Activated B cell treated with CpG ODN at 0.5 μM for 24 hours (primary cell): ENCODE measurements around the gene RPL35A. TPM values are rescaled to one million over a fixed set of nuclear protein-coding genes. Genes with fewer than 3 reads are reported as not detected.
"Not testable (repeated sequence)": the region's sequence is repeated elsewhere in the genome, so short reads cannot be mapped to it uniquely, and the experiment has no call there.

Experiments used
- ATAC-seq: fragments of 200-7000 bp; cut with Tn5 transposase; one replicate; pipeline ENCODE4 v1.10.0; 2021; ENCODE audit warnings: low read depth, mild to moderate bottlenecking, moderate library complexity
- CTCF ChIA-PET: fragments of 350-600 bp; sonication (Branson Sonifier 250); formaldehyde crosslinking; loops from one replicate; lab custom pipeline; 2021; ENCODE audit warnings: antibody characterized with exemption; lab: Charles Lee
- POLR2A ChIA-PET: fragments of 350-600 bp; sonication (Branson Sonifier 250); formaldehyde crosslinking; loops from one replicate; lab custom pipeline; 2021; ENCODE audit warnings: antibody characterized with exemption; lab: Charles Lee
- DNase-seq: peaks from one replicate; pipeline ENCODE4 v3.0.0; 2022
- H3K27ac Mint-ChIP-seq: one replicate; pipeline ENCODE4 v1.8.0; 2020; ENCODE audit warnings: mixed read lengths
- H3K27me3 Mint-ChIP-seq: one replicate; pipeline ENCODE4 v1.8.0; 2021; ENCODE audit warnings: mixed read lengths
- H3K36me3 Mint-ChIP-seq: one replicate; pipeline ENCODE4 v1.8.0; 2021; ENCODE audit warnings: low read depth, mixed read lengths
- H3K4me1 Mint-ChIP-seq: one replicate; pipeline ENCODE4 v1.8.0; 2021; ENCODE audit warnings: mixed read lengths
- H3K4me3 Mint-ChIP-seq: one replicate; pipeline ENCODE4 v1.8.0; 2020; ENCODE audit warnings: mild to moderate bottlenecking, mixed read lengths
- H3K9me3 Mint-ChIP-seq: one replicate; pipeline ENCODE4 v1.8.0; 2020; ENCODE audit warnings: mixed read lengths
- CTCF ChIP-seq: fragments of 200-600 bp; IDR thresholded peaks from one replicate; pipeline ENCODE4 v1.8.0; 2022; ENCODE audit warnings: antibody characterized with exemption, mild to moderate bottlenecking
- intact Hi-C: fragments of 100-400 bp; cut with micrococcal nuclease; formaldehyde crosslinking; loops from one replicate; pipeline ENCODE4 v1.15.1; 2024
- total RNA-seq: library from RNA; stranded (reverse); gene quantifications from 2 replicates; pipeline ENCODE4 v1.2.3, GENCODE V29; 2022

The RPL35A gene
- total RNA-seq, 1 donor from 2014 or later: 1,534 TPM

- ATAC-seq: no peak
- DNase-seq: no peak
- Mint-ChIP-seq H3K27me3 (peaks cover 1% of the 10 kb centered on the region), H3K4me3 (no peak overlapping the region), H3K4me1 (peaks cover 30% of the 10 kb centered on the region), H3K27ac (no peak overlapping the region), H3K9me3 (peaks cover 5% of the 10 kb centered on the region), H3K36me3 (peaks cover 11% of the 10 kb centered on the region)
- ChIA-PET CTCF (no interaction called here), POLR2A (interaction anchor here (1.3 kb wide), 1 partner anchor 13 kb away, joined by 4 read pairs; the partner anchor contains the start of gene RPL35A)
- intact Hi-C loops: loop anchor here (5.0 kb wide), 1 partner anchor 109 kb away; no protein-coding TSS in a partner anchor
- TF ChIP-seq CTCF: no peak
Observed at GRCh38 chr3:197963019-197963637, 13.1 kb downstream of the RPL35A start.

GRCh38 chr3:197967337-197967989 is 17.5 kb downstream of the RPL35A start:
- H3K27me3 Mint-ChIP-seq, H3K4me3 Mint-ChIP-seq, ATAC-seq, H3K27ac Mint-ChIP-seq, H3K4me1 Mint-ChIP-seq, DNase-seq, CTCF ChIA-PET, POLR2A ChIA-PET, intact Hi-C loops, H3K36me3 Mint-ChIP-seq: not testable (repeated sequence)
- H3K9me3 Mint-ChIP-seq: peaks cover 10% of the 10 kb centered on the region

DNA sequence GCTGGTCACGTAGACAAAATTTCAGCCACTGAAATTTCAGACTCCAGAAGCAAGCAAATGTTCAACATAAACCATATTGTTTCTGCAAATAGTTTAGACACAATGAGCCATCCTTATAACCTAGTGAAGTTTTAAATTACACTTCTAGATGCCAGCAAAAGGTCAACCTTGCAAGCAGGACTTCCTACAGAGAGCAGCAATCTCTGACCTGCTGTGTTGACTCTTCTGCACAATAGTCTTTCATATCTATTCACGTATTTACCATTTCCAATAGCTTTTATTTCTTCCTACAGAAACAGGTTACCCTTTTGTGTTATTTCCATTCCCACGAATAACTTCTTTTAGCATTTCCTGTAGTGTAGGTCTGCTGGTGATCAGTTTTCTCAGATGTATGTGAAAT is 20.6 kb downstream of the RPL35A start:
- CTCF ChIA-PET: no interaction called here
- ATAC-seq: no peak

DNA sequence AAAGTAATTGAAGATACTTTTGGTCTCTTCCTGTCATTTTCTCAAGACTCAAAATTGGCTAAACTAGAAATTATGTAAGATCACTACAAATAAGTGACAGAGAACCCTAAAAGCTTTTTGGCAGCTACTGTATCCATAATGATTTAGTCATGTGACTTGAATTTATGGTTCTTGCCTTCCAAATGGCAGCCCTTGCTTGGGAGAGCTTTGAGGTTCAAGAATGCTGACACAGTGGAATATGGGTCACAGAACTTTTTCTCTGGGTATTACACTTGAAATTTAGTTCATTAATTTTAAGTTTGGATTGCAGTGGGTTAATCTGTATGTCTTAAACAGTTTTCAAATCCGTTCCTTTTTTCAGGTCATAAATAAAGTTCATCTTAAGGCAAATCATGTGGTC is 24.0 kb downstream of the RPL35A start:
- Mint-ChIP-seq H3K9me3 (peaks cover 7% of the 10 kb centered on the region), H3K4me3 (no peak overlapping the region), H3K36me3 (peaks cover 12% of the 10 kb centered on the region), H3K27me3 (peaks cover 1% of the 10 kb centered on the region), H3K4me1 (no peaks in the 10 kb centered on the region), H3K27ac (no peak overlapping the region)
- DNase-seq (no peak), ATAC-seq (no peak)
- no peak for TF ChIP-seq CTCF
- intact Hi-C loops: no loop called here
- ChIA-PET POLR2A (no interaction called here), CTCF (no interaction called here)

More for the DNA sequence above, 20.6 kb downstream of the RPL35A start:
- Mint-ChIP-seq H3K9me3 (peaks cover 14% of the 10 kb centered on the region), H3K4me3 (no peak overlapping the region), H3K27me3 (peaks cover 1% of the 10 kb centered on the region), H3K4me1 (no peaks in the 10 kb centered on the region), H3K36me3 (peaks cover 6% of the 10 kb centered on the region), H3K27ac (no peak overlapping the region)
- POLR2A ChIA-PET: no interaction called here
- intact Hi-C loops: no loop called here
- no peak for TF ChIP-seq CTCF
- no peak for DNase-seq

DNA sequence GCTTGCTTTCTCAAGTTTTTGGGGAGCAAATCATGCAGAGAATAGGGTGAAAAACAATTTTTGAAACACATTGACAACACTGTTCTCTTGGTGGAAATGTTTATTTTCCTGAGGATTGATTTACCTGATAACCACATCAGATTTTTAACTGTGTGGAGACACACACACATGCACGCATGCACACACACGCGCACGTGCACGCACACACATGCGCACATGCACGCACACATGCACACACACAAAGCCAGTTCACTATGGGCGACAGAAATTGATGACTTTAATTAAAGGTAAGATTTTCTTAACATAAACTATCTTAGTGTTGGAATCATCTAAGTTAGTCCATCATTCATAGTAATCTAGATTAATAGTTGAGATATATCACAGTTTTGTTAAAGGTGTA is 25.3 kb downstream of the RPL35A start:
- ATAC-seq (no peak), DNase-seq (no peak)
- Mint-ChIP-seq H3K27me3 (peaks cover 1% of the 10 kb centered on the region), H3K36me3 (peaks cover 12% of the 10 kb centered on the region), H3K4me3 (no peak overlapping the region), H3K4me1 (no peaks in the 10 kb centered on the region), H3K9me3 (peaks cover 7% of the 10 kb centered on the region), H3K27ac (no peak overlapping the region)
- CTCF ChIA-PET: no interaction called here
- intact Hi-C loops: no loop called here
- POLR2A ChIA-PET: no interaction called here
- TF ChIP-seq CTCF: no peak
